Bronchial epithelial cell (primary cell): Measurements from ENCODE around the gene CHGA. TPM values are rescaled to one million over a fixed set of nuclear protein-coding genes. Genes with fewer than 3 reads are reported as not detected.
A peak's percentile ranks its signal among the peaks of the same experiment; 100 is the strongest.

Experiments
- DNase-seq: peaks from one replicate; pipeline ENCODE4 v3.0.0-alpha.2; 2010; ENCODE audit warnings: low read depth
- FAIRE-seq: peaks from 2 replicates; lab custom pipeline; 2011; peaks lifted over from hg19 to GRCh38; lab: Jason Lieb, UNC
- H3K27me3 ChIP-seq: 2 replicates; pipeline ENCODE4 v1.5.1; 2011; ENCODE audit warnings: low read length; ENCODE audit not compliant: control insufficient read depth, insufficient read depth
- H3K36me3 ChIP-seq: 2 replicates; pipeline ENCODE4 v1.5.1; 2011; ENCODE audit warnings: low read length; ENCODE audit not compliant: control insufficient read depth, insufficient read depth
- H3K4me3 ChIP-seq: 2 replicates; pipeline ENCODE4 v1.5.1; 2011; ENCODE audit warnings: mild to moderate bottlenecking, low read depth, low read length, control low read depth
- CTCF ChIP-seq: IDR thresholded peaks from 2 replicates; pipeline ENCODE4 v1.5.1; 2011; ENCODE audit warnings: mild to moderate bottlenecking, moderate library complexity, low read length, control low read depth, inconsistent platforms; ENCODE audit not compliant: insufficient read depth, severe bottlenecking
- total RNA-seq: library from RNA; depleted of rRNA; stranded (reverse); fragments of >200 nt; gene quantifications from 2 replicates; pipeline ENCODE4 v1.2.1, GENCODE V29; 2014

CHGA gene
- total RNA-seq, 1 donor from 2014 or later: not detected

- no peak for TF ChIP-seq CTCF
- Histone ChIP-seq H3K27me3 (no peaks in the 10 kb centered on the region), H3K36me3 (peaks cover 14% of the 10 kb centered on the region), H3K4me3 (no peak overlapping the region)
- DNase-seq: no peak
- FAIRE-seq: no peak
Measured at GRCh38 chr14:92959189-92959531, 36.2 kb downstream of the CHGA start.

- no peak for TF ChIP-seq CTCF
- Histone ChIP-seq H3K4me3 (no peak overlapping the region), H3K27me3 (no peaks in the 10 kb centered on the region), H3K36me3 (peaks cover 14% of the 10 kb centered on the region)
- no peak for DNase-seq
- no peak for FAIRE-seq
Measured at GRCh38 chr14:92959761-92960680, 37.1 kb downstream of the CHGA start.

GRCh38 chr14:92960706-92961566 is 38.0 kb downstream of the CHGA start:
- peak; percentile 59 for DNase-seq

GRCh38 chr14:92961567-92961855 is 38.6 kb downstream of the CHGA start:
- FAIRE-seq (no peak), DNase-seq (no peak)
- no peak for TF ChIP-seq CTCF
- H3K36me3 ChIP-seq: peaks cover 14% of the 10 kb centered on the region
- H3K4me3 ChIP-seq: no peak overlapping the region
- no peaks in the 10 kb centered on the region for H3K27me3 ChIP-seq

More at GRCh38 chr14:92960706-92961566, 38.0 kb downstream of the CHGA start:
- H3K36me3 ChIP-seq: peaks cover 14% of the 10 kb centered on the region
- H3K4me3 ChIP-seq: no peak overlapping the region
- no peak for FAIRE-seq
- TF ChIP-seq CTCF: no peak
- no peaks in the 10 kb centered on the region for H3K27me3 ChIP-seq

GRCh38 chr14:92962031-92962830 is 39.3 kb downstream of the CHGA start:
- no peak for DNase-seq
- Histone ChIP-seq H3K36me3 (peaks cover 12% of the 10 kb centered on the region), H3K4me3 (no peak overlapping the region), H3K27me3 (no peaks in the 10 kb centered on the region)
- TF ChIP-seq CTCF: no peak
- FAIRE-seq: peak; percentile 18
